Panc1 (cell line): ENCODE data around the gene LILRB1. TPM values are rescaled to one million over a fixed set of nuclear protein-coding genes. Genes with fewer than 3 reads are reported as not detected.
"Not testable (repeated sequence)": the region's sequence is repeated elsewhere in the genome, so short reads cannot be mapped to it uniquely, and the experiment has no call there.

Experiments
- ATAC-seq: fragments of 200-7000 bp; cut with Tn5 transposase; 2 replicates; pipeline ENCODE4 v1.9.1; 2020; ENCODE audit warnings: mild to moderate bottlenecking, moderate library complexity
- BruUV-seq: library from RNA; stranded (reverse); fragments of 400-500 nt; replicated peaks from 2 replicates; lab custom pipeline; 2021; lab: Mats Ljungman, UMichigan
- CTCF ChIA-PET: fragments of 300-600 bp; sonication (Branson Sonifier 250); formaldehyde crosslinking; loops from one replicate; lab custom pipeline; 2022; ENCODE audit warnings: antibody characterized with exemption; lab: Charles Lee
- POLR2A ChIA-PET: fragments of 300-600 bp; sonication (Branson Sonifier 250); formaldehyde crosslinking; loops from one replicate; lab custom pipeline; 2022; ENCODE audit warnings: antibody characterized with exemption; lab: Charles Lee
- DNase-seq: peaks from one replicate; pipeline ENCODE4 v3.0.0-alpha.2; 2010; ENCODE audit warnings: low read depth, low spot score
- H3K27ac ChIP-seq: 2 replicates; pipeline ENCODE4 v1.5.1; 2011; ENCODE audit warnings: mild to moderate bottlenecking, low read length, inconsistent platforms
- H3K27me3 ChIP-seq: fragments of 200-500 bp; sonication (Bioruptor generic); 2 replicates; pipeline ENCODE4 v1.6.0; 2014; ENCODE audit warnings: low read length, inconsistent platforms; ENCODE audit not compliant: control insufficient read depth, insufficient read depth
- H3K36me3 ChIP-seq: fragments of 200-500 bp; sonication (Bioruptor generic); 2 replicates; pipeline ENCODE4 v1.5.1; 2014; ENCODE audit warnings: inconsistent platforms, mild to moderate bottlenecking, low read length, moderate library complexity; ENCODE audit not compliant: control insufficient read depth, insufficient read depth
- H3K4me1 ChIP-seq: 2 replicates; pipeline ENCODE4 v1.5.1; 2011; ENCODE audit warnings: inconsistent platforms, mild to moderate bottlenecking, low read length, moderate library complexity; ENCODE audit not compliant: control insufficient read depth, insufficient read depth
- H3K4me3 ChIP-seq, 2 experiments: 2 replicates each; pipeline ENCODE4 v1.5.1; 2011 to 2012; ENCODE audit warnings: low read depth in 2 of 2, low read length in 2 of 2, mild to moderate bottlenecking in 2 of 2, inconsistent platforms in 1 of 2, moderate library complexity in 1 of 2
- H3K9me3 ChIP-seq: fragments of 200-500 bp; sonication (Bioruptor generic); 2 replicates; pipeline ENCODE4 v1.5.1; 2014; ENCODE audit warnings: low read depth, mild to moderate bottlenecking, inconsistent platforms, low read length, moderate library complexity; ENCODE audit not compliant: control insufficient read depth, insufficient read depth
- POLR2AphosphoS5 ChIP-seq: IDR thresholded peaks from 2 replicates; pipeline ENCODE4 v1.6.1; 2012; ENCODE audit warnings: mild to moderate bottlenecking, low read depth, low read length, moderate library complexity
- SIN3A ChIP-seq: IDR thresholded peaks from 2 replicates; pipeline ENCODE4 v1.6.1; 2012; ENCODE audit warnings: low read depth, mild to moderate bottlenecking, low read length, moderate library complexity, borderline replicate concordance; ENCODE audit not compliant: insufficient read depth
- TCF7L2 ChIP-seq: IDR thresholded peaks from 2 replicates; pipeline ENCODE4 v1.6.1; 2011; ENCODE audit warnings: mild to moderate bottlenecking, low read depth, low read length, inconsistent platforms
- in situ Hi-C: cut with HindIII; loops from 2 replicates; pipeline ENCODE4 v1.10.0; 2016; ENCODE audit warnings: low sequenced_read_pairs, low pct_unique_long_range_greater_than_20kb
- intact Hi-C: fragments of 100-400 bp; cut with micrococcal nuclease; formaldehyde crosslinking; loops from one replicate; pipeline ENCODE4 v1.10.0; 2022; ENCODE audit not compliant: unreplicated experiment
- total RNA-seq: library from RNA; stranded (reverse); gene quantifications from one replicate; pipeline ENCODE4 v1.2.1, GENCODE V29; 2021; ENCODE audit not compliant: unreplicated experiment
- TF ChIP-seq, protein P1 (sequence below), 2 experiments: IDR thresholded peaks; 2 replicates each; pipeline ENCODE4 v1.6.1; 2011 to 2012; ENCODE audit warnings: low read depth in 2 of 2, control low read depth in 1 of 2, low read length in 1 of 2, mild to moderate bottlenecking in 1 of 2, moderate library complexity in 1 of 2; ENCODE audit not compliant: insufficient read depth in 1 of 2
- TF ChIP-seq, protein P2 (sequence below): fragments of 450-650 bp; IDR thresholded peaks from 2 replicates; pipeline ENCODE4 v1.5.1; 2017; ENCODE audit warnings: mild to moderate bottlenecking

LILRB1 gene
- total RNA-seq, 1 experiment from 2014 or later, result 0.08 TPM

DNA sequence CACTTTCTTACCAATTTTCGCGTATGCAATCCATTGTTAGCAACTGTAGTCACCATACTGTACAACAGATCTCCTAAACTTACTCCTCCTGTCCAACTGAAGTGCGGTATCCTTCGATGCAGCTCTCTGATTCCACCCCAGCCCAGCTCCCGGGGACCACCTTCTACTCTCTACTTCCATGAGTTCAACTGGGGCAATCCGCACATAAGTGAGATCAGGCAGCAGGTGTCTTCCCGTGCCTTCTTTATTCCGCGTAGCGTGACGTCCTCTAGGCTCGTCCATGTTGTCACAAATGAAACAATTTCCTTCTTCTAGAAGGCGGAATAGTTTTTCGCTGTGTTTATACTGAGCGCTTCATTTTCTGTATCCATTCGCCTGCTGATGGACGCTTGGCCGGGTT is 8.4 kb downstream of the LILRB1 start:
- Histone ChIP-seq H3K4me1 (no peaks in the 10 kb centered on the region), H3K9me3 (no peaks in the 10 kb centered on the region), H3K27ac (no peak overlapping the region), H3K36me3 (no peaks in the 10 kb centered on the region), H3K27me3 (peaks cover 3% of the 10 kb centered on the region; the same call in 1 of the 2 replicates), H3K4me3 (no peak overlapping the region)
- ChIA-PET POLR2A (no interaction called here), CTCF (no interaction called here)
- DNase-seq (no peak), ATAC-seq (no peak)
- in situ Hi-C loops, result no loop called here
- intact Hi-C loops, result no loop called here
- TF ChIP-seq, protein P1, sequence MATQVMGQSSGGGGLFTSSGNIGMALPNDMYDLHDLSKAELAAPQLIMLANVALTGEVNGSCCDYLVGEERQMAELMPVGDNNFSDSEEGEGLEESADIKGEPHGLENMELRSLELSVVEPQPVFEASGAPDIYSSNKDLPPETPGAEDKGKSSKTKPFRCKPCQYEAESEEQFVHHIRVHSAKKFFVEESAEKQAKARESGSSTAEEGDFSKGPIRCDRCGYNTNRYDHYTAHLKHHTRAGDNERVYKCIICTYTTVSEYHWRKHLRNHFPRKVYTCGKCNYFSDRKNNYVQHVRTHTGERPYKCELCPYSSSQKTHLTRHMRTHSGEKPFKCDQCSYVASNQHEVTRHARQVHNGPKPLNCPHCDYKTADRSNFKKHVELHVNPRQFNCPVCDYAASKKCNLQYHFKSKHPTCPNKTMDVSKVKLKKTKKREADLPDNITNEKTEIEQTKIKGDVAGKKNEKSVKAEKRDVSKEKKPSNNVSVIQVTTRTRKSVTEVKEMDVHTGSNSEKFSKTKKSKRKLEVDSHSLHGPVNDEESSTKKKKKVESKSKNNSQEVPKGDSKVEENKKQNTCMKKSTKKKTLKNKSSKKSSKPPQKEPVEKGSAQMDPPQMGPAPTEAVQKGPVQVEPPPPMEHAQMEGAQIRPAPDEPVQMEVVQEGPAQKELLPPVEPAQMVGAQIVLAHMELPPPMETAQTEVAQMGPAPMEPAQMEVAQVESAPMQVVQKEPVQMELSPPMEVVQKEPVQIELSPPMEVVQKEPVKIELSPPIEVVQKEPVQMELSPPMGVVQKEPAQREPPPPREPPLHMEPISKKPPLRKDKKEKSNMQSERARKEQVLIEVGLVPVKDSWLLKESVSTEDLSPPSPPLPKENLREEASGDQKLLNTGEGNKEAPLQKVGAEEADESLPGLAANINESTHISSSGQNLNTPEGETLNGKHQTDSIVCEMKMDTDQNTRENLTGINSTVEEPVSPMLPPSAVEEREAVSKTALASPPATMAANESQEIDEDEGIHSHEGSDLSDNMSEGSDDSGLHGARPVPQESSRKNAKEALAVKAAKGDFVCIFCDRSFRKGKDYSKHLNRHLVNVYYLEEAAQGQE (IDR thresholded peaks at IDR 0.05; ENCODE audit: insufficient read depth in 1 of 2, low read depth in 2 of 2, low read length in 1 of 2), result no peak
- TF ChIP-seq TCF7L2, result no peak
- TF ChIP-seq SIN3A, result no peak
- TF ChIP-seq, protein P2, sequence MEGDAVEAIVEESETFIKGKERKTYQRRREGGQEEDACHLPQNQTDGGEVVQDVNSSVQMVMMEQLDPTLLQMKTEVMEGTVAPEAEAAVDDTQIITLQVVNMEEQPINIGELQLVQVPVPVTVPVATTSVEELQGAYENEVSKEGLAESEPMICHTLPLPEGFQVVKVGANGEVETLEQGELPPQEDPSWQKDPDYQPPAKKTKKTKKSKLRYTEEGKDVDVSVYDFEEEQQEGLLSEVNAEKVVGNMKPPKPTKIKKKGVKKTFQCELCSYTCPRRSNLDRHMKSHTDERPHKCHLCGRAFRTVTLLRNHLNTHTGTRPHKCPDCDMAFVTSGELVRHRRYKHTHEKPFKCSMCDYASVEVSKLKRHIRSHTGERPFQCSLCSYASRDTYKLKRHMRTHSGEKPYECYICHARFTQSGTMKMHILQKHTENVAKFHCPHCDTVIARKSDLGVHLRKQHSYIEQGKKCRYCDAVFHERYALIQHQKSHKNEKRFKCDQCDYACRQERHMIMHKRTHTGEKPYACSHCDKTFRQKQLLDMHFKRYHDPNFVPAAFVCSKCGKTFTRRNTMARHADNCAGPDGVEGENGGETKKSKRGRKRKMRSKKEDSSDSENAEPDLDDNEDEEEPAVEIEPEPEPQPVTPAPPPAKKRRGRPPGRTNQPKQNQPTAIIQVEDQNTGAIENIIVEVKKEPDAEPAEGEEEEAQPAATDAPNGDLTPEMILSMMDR, result no peak
- TF ChIP-seq POLR2AphosphoS5, result no peak
- BruUV-seq, result no TSS peak

- intact Hi-C loops, H3K36me3 ChIP-seq, H3K9me3 ChIP-seq, CTCF ChIA-PET, BruUV-seq, H3K4me3 ChIP-seq, POLR2A ChIA-PET, in situ Hi-C loops, ATAC-seq, H3K4me1 ChIP-seq, H3K27ac ChIP-seq, DNase-seq: not testable (repeated sequence)
- peaks cover 14% of the 10 kb centered on the region for H3K27me3 ChIP-seq
Observed at GRCh38 chr19:54642953-54643352, 12.7 kb downstream of the LILRB1 start.

GRCh38 chr19:54643583-54643982 is 13.3 kb downstream of the LILRB1 start:
- H3K27ac ChIP-seq, CTCF ChIA-PET, BruUV-seq, H3K4me3 ChIP-seq, H3K9me3 ChIP-seq, DNase-seq, POLR2A ChIA-PET, ATAC-seq, in situ Hi-C loops, H3K4me1 ChIP-seq, intact Hi-C loops, H3K36me3 ChIP-seq: not testable (repeated sequence)
- H3K27me3 ChIP-seq, result peaks cover 16% of the 10 kb centered on the region
